K562 (cell line): ENCODE measurements around the gene ADAMTS6. TPM values are rescaled to one million over a fixed set of nuclear protein-coding genes. Genes with fewer than 3 reads are reported as not detected.
A peak's percentile ranks its signal among the peaks of the same experiment; 100 is the strongest.

Experiments
- ADNP ChIP-seq: fragments of 200-800 bp; sonication (Bioruptor generic); IDR thresholded peaks from 2 replicates; pipeline ENCODE4 v1.6.1; 2016; ENCODE audit warnings: missing genetic modification characterization, missing compliant biosample characterization
- C11orf30 ChIP-seq: fragments of 450-650 bp; IDR thresholded peaks from 2 replicates; pipeline ENCODE4 v1.6.1; 2016; ENCODE audit warnings: low read depth, mild to moderate bottlenecking
- CCAR2 ChIP-seq: fragments of 200-400 bp; formaldehyde crosslinking; IDR thresholded peaks from 2 replicates; pipeline ENCODE4 v1.6.1; 2017; ENCODE audit warnings: mild to moderate bottlenecking, low read depth, low read length
- CUX1 ChIP-seq: fragments of 200-800 bp; sonication (Bioruptor generic); IDR thresholded peaks from 2 replicates; pipeline ENCODE4 v1.6.1; 2016; ENCODE audit warnings: missing genetic modification characterization, missing compliant biosample characterization
- GATAD2A ChIP-seq: fragments of 450-650 bp; IDR thresholded peaks from 2 replicates; pipeline ENCODE4 v1.6.1; 2017
- GTF2A2 ChIP-seq: IDR thresholded peaks from 2 replicates; pipeline ENCODE4 v1.6.1; 2016; ENCODE audit warnings: mild to moderate bottlenecking, missing genetic modification characterization, missing compliant biosample characterization
- HLTF ChIP-seq: fragments of 450-650 bp; IDR thresholded peaks from 2 replicates; pipeline ENCODE4 v1.6.1; 2016
- MCM7 ChIP-seq, 2 experiments: fragments of 450-650 bp; IDR thresholded peaks; 2 replicates each; pipeline ENCODE4 v1.6.1; 2016 to 2018
- MTA3 ChIP-seq: fragments of 450-650 bp; formaldehyde crosslinking; IDR thresholded peaks from 2 replicates; pipeline ENCODE4 v1.6.1; 2017; ENCODE audit warnings: mild to moderate bottlenecking, borderline replicate concordance
- NR0B1 ChIP-seq: fragments of 450-650 bp; IDR thresholded peaks from one replicate; pipeline ENCODE4 v1.6.1; 2018; ENCODE audit warnings: mild to moderate bottlenecking, moderate library complexity; ENCODE audit not compliant: partially characterized antibody
- NR2C2 ChIP-seq, 2 experiments: fragments of 200-800 bp in 1 of 2; sonication (Bioruptor generic) in 1 of 2; sonication (generic) in 1 of 2; formaldehyde crosslinking in 1 of 2; IDR thresholded peaks; 2 replicates each; pipeline versions ENCODE4 v1.6.1 to v1.8.0; 2016 to 2022; ENCODE audit warnings: mild to moderate bottlenecking in 1 of 2, missing compliant biosample characterization in 1 of 2, missing genetic modification characterization in 1 of 2, missing genetic modification reagents in 1 of 2
- NUFIP1 ChIP-seq: fragments of 450-650 bp; IDR thresholded peaks from 2 replicates; pipeline ENCODE4 v1.6.1; 2018; ENCODE audit not compliant: partially characterized antibody
- POLR3A ChIP-seq: IDR thresholded peaks from 2 replicates; pipeline ENCODE4 v1.6.1; 2011; ENCODE audit warnings: borderline replicate concordance, mild to moderate bottlenecking, moderate library complexity; ENCODE audit not compliant: insufficient read length, insufficient read depth; ENCODE audit errors: extremely low read depth
- SRSF1 ChIP-seq: fragments of 200-400 bp; formaldehyde crosslinking; IDR thresholded peaks from 2 replicates; pipeline ENCODE4 v1.6.1; 2017; ENCODE audit warnings: mild to moderate bottlenecking, low read depth, low read length, moderate library complexity
- TBP ChIP-seq: optimal IDR thresholded peaks from 2 replicates; pipeline ENCODE3; 2011; ENCODE audit warnings: low read depth, low read length, improper control_type of control experiment
- ZBTB2 ChIP-seq: fragments of 450-650 bp; IDR thresholded peaks from 2 replicates; pipeline ENCODE4 v1.6.1; 2016; ENCODE audit warnings: antibody characterized with exemption
- ZBTB7A ChIP-seq: IDR thresholded peaks from 2 replicates; pipeline ENCODE4 v1.6.1; 2011; ENCODE audit warnings: low read depth, mild to moderate bottlenecking, low read length, moderate library complexity, borderline replicate concordance; ENCODE audit not compliant: control insufficient read depth
- ZNF449 ChIP-seq: fragments of 250-450 bp; sonication (Bioruptor Pico); IDR thresholded peaks from 2 replicates; pipeline ENCODE4 v1.8.0; 2022; ENCODE audit warnings: moderate library complexity, mild to moderate bottlenecking, inconsistent platforms
- polyA plus RNA-seq, 8 experiments: library from polyadenylated mRNA; depleted of rRNA in 4 of 8; stranded (reverse) in 5 of 8; unstranded in 3 of 8; fragments of >200 nt; fragmentation: Nextera tagmentation in 2 of 8; fragmentation: Illumina TruSeq in 1 of 8; extraction: Ambion mirVana in 2 of 8; extraction: Trizol in 1 of 8; gene quantifications; 2 replicates each; pipeline versions ENCODE4 v1.2.1 to v1.2.3, GENCODE V29; 2011 to 2014; ENCODE audit warnings: inconsistent platforms in 1 of 8, missing spikeins in 1 of 8
- total RNA-seq, 7 experiments: library from RNA; depleted of rRNA in 6 of 7; stranded (reverse); fragments of >200 nt in 6 of 7; fragmentation: Illumina TruSeq in 2 of 7; extraction: Trizol in 2 of 7; gene quantifications; 2 replicates each; pipeline versions ENCODE4 v1.2.1 to v1.2.3, GENCODE V29; 2011 to 2021; ENCODE audit warnings: low replicate concordance in 1 of 7

ADAMTS6 gene
- total and polyA plus RNA-seq, 9 of the 15 experiments (the other 6 are each of a cell fraction or from before 2014, with no cell fraction given): 0.57 to 5.3 (median 1.5) TPM

GRCh38 chr5:65482736-65483545 is 1.2 kb upstream of the ADAMTS6 start (continued):
- TF ChIP-seq SRSF1 (no peak), HLTF (no peak), ZBTB2 (no peak), GATAD2A (no peak), GTF2A2 (tag) (no peak), ADNP (tag) (no peak), CUX1 (CRISPR knock-in tag) (no peak), MTA3 (0 out of 2 replicates have a peak, but pooled peaks have one; percentile 13), POLR3A (no peak), NR2C2 (CRISPR knock-in tag; IDR thresholded peaks at IDR 0.05) (no peak), NR2C2 (tag; IDR thresholded peaks at IDR 0.05) (no peak), NR0B1 (no peak), MCM7 (IDR thresholded peaks at IDR 0.05) (no peak), CCAR2 (no peak), ZNF449 (CRISPR knock-in tag) (no peak), NUFIP1 (no peak), TBP (no peak), ZBTB7A (no peak), C11orf30 (no peak)
